Hematopoietic multipotent progenitor cell treated with erythropoietin and hydrocortisone succinate and interleukin-3 and kit ligand, for 15 days (in vitro differentiated cells): ENCODE data around the gene ANKRD12.

Experiments
- DNase-seq: peaks from one replicate; pipeline ENCODE4 v3.0.0-alpha.2; 2015; ENCODE audit warnings: low spot score

Gene ANKRD12

GRCh38 chr18:9106800-9107584, 29.6 kb upstream of the ANKRD12 start:
- no peak for DNase-seq

- DNase-seq: no peak
Observed at GRCh38 chr18:9108911-9109310, 27.7 kb upstream of the ANKRD12 start.

- DNase-seq: no peak
Observed at GRCh38 chr18:9109523-9109922, 27.1 kb upstream of the ANKRD12 start.

DNA sequence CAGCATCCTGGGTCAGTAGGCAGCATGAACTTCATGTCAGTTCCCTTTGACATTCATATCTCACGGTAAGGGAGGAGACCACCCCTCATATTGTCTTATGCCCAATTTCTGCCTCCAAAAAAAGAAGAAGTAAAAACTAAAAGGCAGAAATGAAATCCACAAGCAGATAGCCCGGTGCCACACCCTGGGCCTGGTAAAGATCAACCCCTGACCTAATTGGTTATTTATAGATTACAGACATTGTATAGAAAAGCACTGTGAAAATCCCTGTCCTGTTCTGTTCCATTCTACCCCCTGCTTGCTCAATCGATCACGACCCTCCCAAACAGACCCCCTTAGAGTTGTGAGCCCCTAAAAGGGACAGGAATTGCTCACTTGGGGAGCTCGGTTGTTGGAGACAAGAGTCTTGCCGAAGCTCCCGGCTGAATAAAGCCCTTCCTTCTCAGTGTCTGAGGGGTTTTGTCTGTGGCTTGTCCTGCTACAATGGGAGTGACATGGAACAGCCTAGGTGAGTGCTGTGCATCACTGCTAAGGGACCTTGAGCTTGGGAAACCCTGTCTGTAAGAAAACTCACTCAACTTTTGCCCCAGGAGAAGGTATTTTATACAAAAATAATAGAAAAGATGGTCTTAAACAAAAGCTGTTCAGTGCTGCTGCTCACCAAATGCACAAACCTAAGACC, 23.0 kb upstream of the ANKRD12 start:
- DNase-seq: no peak

GRCh38 chr18:9115984-9116383, 20.6 kb upstream of the ANKRD12 start:
- DNase-seq: no peak

DNA sequence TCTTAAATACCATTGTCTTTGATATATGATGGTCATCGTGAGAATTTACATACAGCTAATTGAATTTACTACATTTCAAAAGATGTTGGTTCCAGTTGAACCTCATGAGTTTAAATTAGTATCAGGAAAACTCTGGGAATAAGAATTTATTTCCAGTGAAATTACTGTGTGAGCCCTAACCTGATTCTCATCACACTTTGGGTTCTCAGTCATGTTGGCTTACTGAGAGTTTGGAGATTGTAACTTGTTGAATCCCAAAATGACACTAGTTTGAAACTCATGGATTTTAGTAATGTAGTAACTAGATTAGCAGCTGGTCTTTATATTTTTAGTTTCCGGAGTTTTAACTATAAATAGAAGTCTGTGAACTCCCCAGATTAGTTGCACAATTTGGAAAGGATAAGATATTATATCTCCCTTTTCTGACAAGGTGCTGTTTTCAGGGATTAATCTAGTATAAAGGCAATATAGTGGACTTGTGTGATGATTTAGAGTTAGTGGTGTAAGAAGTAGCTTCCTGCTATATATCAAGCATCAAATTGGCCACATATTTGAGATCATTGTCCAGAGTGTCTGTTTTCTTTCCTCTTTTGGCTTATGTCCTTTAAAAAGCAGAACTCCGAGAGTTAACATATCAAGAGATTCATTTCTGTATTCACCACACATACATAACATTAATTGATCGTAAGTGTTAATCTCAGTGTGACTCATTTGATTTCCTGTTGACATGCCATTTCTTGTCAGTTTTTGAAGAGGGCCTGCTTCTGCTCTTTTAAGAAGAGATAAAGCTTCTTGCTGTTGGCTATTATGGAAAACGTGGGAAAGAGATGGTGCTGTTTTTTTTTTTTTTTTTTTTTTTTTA, 18.4 kb upstream of the ANKRD12 start:
- DNase-seq: peak; percentile 34

DNA sequence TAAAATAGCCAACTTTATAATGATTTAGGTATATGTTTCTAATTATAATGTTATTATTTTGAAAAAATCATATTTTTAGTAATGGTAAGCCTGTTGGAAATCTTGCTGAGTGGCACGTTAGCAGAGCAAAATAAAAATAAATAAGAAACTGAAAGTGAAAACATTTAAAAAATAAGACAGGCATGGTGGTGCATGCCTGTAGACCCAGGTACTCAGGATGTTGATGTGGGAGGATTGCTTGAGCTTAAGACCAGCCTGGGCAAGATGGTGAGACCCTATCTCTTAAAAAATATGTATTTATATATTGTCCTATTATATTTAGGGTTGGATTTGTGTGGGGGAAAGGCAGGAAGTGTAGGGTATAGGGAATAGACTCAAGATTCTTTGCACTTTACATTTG, 15.8 kb upstream of the ANKRD12 start:
- DNase-seq: no peak

- DNase-seq: no peak
Observed at GRCh38 chr18:9123520-9123919, 13.1 kb upstream of the ANKRD12 start.

GRCh38 chr18:9124824-9125223, 11.8 kb upstream of the ANKRD12 start:
- DNase-seq: no peak

DNA sequence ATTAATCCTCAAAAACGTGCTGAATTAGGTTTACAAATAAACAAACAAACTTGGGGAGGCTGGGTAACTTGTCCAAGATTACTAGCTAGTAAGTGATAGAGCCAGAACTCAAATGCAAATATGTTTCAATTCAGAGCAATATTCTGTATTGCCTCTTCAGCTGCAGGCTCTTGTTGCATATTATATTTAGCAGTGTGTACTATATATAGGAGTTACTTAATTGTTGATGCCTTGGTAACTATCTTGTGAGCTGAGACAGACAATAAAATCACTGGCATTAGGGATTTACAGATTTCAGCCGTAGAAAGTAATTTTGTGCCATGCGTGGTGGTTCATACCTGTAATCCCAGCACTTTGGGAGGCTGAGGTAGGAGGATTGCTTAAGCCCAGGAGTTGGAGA, 10.2 kb upstream of the ANKRD12 start:
- DNase-seq: no peak

DNA sequence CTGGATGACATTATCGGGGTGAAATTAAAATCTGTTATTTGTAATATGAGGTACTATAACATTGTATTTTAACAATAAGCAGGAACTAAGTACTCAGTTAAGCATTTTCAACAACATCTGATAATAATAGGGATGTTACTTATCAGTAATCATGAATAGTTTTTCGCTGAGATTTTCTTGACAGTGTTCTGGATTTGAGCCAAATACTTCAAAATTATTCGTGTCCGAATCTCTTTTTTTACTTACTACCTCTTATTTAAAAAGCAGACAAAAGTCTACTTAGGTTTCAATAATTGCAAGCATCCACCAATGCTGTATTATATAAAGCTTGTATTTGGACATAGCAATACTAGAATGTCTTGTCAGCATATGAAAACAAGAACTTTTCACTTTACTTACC, 6.4 kb upstream of the ANKRD12 start:
- DNase-seq: no peak

DNA sequence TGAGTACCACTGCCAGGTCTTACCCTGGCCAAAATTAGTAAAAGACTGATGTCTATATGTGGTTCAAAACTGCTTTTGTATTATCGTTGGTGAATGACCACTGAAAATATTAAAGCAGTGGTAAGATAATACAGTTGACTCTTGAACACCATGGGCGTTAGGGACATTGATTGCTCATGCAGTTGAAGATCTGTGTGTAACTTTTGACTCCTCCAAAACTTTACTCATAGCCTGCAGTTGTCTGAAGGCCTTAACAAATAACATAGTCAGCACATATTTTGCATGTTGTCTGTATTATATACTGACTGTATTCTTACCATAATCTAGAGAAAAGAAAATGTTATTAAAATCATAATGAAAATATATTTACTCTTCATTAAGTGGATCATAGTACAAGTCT, 5.8 kb upstream of the ANKRD12 start:
- DNase-seq: no peak

GRCh38 chr18:9132628-9133027, 4.0 kb upstream of the ANKRD12 start:
- no peak for DNase-seq

DNA sequence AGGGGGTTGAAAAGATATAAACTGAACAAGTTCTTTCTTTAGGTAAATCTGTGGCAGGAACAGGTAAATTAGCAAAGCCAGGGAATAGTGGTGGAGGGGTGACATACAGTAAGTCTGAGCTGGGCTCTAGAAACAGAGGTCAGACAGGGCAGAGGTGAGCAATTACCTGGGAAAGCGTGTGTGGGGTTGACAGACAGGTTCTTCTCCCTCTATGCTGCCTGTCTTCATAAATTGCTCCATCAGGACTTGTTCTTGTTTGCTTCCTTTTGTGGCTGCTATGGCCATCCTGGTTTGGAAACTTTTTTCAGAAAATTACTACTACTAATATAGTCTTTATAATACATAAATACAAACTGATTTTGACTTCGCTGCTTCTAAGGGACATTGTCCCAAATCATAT, 3.4 kb upstream of the ANKRD12 start:
- no peak for DNase-seq

- no peak for DNase-seq
Observed at GRCh38 chr18:9135081-9135911, 1.3 kb upstream of the ANKRD12 start.

DNA sequence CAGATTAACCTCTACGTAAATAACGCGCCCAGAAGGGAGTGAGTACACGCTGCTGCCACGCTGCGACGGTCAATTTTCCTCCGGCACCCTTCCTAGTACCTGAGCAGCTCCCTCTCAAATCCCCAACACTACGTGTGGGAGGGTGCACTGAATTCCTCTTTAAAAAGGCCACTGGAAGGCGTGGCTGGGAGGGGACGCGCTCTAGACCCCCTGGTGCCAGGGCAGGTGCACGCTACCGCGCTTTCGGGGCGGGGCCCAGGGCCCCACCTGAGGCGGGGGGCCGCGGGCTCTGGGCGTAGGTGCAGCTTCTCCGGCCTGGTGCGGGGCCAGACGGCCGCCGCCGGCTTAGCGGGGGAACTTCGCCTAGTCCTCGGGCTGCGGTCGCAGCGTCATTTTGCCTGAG, 668 bp upstream of the ANKRD12 start:
- DNase-seq: peak; percentile 57

- peak; percentile 75 for DNase-seq
Observed at GRCh38 chr18:9137168-9138066, 836 bp downstream of the ANKRD12 start.

- no peak for DNase-seq
Observed at GRCh38 chr18:9139400-9140039, 2.9 kb downstream of the ANKRD12 start.

DNA sequence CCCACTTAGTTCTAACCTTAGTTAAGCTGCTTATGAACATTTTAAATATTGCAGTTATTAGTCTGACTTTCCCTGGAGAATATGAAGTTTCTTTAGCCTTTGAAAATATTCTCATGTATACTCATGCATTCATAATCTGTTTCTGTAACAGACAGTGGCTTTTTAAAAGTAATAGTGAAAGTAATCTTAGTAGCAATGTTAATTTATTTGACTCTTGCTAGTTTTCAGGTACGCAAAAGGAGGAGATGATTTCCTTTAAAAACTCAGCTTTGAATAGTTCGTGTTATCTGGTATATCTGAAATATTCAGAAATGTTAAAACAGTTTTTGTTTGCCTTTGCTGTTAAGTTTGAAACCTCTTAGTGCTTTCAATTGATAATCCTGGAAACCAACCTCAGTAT, 3.8 kb downstream of the ANKRD12 start:
- no peak for DNase-seq

DNA sequence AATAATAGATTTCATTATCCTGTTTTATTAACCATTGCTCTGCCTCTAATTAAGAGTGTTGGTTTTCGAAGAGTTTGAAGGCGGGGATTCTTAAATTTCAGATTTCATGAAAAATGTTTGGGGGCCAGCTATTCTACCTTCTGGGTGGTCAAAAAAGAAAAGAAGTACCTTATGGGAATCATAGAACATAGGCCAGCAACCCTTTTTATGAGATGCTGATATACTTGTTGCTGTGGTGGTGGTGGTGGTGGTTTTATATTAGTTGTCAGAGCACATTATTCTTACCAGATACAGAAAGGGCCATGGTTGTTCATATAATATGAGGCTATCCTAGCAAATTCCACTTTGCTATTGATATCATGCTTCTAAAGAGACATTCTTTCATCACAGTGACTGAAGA, 4.4 kb downstream of the ANKRD12 start:
- no peak for DNase-seq
